GM19099 (cell line): ENCODE measurements around the gene LYRM2.

ENCODE experiments used
- POLR2A ChIP-seq: IDR thresholded peaks from 3 replicates; pipeline ENCODE4 v1.6.1; 2011; ENCODE audit warnings: low read depth; ENCODE audit not compliant: insufficient read length; ENCODE audit errors: extremely low read depth

LYRM2 gene

DNA sequence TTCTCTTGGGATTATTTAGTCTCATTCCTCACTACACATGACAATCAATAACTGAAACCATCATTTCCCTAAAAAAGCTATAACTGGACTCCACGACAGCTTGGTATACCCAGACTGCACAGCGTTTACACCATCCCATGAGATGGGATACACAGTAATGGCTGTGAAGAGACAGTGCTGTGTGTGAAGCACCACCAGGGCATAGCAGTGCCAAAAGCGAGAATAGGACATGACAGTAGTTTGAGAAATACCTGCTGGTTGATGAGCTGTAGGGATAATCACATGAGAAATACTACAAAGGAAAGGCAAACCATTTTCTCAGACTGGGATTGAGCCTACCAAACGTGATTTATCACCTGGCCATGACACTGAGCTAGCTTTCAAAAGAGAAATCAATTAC, 22.4 kb upstream of the LYRM2 start:
- TF ChIP-seq POLR2A = no peak

DNA sequence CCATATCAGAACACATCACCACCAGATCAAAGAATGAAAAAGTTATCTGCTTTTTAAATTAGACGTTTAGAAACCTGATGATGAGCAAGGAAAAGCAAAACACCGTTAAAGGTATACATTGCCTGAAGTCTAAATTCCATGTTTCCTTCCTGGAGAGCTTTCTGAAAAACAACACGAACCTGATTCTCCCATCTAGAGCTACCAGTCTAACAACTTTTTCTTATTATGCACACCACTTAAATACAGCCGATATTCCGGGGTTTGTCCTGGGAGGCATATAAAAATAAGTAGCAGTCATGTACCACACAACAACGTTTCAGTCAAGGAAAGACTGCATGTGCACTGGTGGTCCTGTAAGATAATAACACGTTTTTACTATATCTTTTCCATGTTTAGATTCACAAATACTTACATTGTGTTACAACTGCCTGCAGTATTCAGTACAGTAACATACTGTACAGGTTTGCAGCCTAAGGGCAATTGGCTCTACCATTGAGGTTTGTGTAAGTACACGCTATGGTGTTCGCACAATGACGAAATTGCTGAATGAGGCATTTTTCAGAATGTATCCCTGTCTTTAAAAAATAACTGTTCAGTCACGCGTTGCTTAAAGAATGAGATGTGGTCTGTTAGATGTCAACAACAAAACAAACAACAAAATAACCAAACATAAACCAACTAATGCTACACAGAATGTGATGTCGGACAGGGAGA, 19.1 kb upstream of the LYRM2 start:
- TF ChIP-seq POLR2A = no peak

DNA sequence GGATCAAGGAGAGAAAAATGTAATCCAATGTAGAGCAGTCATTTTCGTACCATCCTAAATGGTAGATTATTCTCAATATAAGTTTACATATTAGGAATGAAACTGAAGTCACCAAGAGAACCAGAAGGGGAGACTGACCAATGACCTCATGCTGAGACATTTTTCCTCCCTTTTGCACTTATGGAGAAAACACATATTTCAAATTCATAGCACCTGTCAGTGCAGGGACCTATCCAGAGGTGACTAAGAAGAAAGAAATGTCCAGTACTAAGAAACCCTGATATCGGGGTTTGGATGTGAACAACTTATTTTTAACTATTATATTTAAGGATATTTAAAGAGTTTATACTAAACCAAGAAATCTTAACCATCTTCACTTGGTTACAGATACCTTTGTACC, 16.6 kb upstream of the LYRM2 start:
- no peak for TF ChIP-seq POLR2A

DNA sequence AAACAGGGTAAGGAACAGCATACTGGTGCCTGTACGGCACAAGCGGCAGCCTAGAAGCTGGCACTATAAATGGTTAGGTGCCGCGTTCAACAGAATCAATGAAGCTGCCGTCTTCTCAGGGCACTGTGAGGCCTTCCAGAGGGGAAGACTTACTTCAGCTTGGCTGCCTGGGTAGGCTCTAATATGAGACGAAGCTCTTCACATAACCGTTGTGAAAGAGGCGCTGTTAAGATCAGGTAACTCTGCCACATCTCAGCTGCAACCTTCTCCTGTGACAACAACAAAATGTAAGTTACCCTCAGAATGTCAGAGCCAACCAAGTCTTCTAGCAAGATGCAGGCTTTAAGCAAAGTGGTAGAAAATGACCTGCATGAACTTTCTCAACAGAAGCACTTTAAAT, 12.0 kb upstream of the LYRM2 start:
- no peak for TF ChIP-seq POLR2A

DNA sequence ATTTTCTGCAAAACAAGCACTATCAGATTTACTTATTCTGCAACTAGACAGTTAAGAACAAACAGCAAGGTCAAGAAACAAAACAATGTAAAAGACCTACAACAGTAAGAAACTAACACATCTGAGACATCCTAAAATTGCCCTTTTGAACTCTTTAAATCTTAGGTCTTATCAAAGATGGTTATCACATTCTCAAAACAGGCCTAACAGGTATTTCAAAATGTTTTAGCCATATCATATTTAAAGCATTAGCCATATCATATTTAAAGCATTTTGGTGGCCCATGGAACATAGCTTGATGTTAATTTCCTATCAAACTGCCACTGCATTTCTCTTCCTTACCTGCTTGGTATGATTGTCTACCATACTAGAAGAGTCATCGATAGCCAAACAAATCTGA, 11.1 kb upstream of the LYRM2 start:
- no peak for TF ChIP-seq POLR2A

DNA sequence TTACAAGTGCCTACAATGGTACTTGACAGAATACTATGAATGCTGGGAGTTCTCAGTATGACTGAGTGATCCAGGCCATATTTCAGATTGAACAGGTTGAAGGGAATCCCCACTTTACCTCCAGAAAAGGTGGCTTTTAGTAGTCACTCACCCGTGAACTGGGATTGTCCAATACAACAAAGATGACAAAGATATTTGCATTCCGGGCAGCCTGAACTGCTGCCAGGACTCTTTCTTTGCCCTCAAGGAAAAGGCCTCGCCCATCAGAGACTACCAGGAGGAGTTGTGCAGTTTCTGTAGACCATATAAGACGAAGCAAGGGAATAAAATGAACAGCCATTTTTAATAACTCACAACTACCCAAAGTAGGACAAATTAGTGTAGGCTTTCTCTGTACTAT, 6.3 kb upstream of the LYRM2 start:
- no peak for TF ChIP-seq POLR2A

DNA sequence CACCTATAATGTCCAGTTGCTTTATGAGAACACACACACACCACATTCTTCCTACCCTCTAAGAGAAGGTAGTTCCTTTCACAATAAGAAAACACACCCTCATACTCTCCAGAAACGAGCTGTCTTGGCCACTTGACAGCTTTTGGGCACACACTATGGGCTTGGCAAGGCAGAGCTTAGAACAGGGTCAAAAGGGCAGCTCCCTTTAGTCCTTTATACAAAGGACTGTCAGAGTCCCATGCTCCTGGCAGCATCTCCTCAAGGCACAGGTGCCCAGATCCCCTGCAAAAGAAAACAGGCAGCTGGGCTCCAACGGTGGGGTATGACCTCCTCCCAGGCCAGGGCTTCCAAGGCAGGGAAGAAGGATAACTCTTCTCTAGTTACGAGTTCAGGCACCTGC, 4.9 kb upstream of the LYRM2 start:
- no peak for TF ChIP-seq POLR2A

DNA sequence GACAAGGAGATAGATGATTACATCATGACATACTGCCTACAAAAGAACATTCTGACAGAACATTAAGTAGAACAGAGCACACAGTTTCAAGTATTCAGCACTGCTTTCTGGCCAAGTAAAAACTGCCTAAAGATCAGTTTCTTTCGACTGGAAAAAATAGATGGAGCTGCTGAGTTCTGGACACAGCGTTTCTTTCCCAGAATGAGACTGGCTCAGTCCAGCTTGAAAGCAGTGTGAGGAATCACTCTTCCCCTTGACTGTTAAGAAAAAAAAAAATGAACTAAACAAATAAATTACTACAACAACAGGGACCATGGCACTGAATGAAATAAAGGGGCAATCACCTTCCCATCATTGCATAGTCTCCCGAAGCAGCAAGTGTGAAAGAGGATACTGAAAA, 4.4 kb upstream of the LYRM2 start:
- TF ChIP-seq POLR2A = no peak

DNA sequence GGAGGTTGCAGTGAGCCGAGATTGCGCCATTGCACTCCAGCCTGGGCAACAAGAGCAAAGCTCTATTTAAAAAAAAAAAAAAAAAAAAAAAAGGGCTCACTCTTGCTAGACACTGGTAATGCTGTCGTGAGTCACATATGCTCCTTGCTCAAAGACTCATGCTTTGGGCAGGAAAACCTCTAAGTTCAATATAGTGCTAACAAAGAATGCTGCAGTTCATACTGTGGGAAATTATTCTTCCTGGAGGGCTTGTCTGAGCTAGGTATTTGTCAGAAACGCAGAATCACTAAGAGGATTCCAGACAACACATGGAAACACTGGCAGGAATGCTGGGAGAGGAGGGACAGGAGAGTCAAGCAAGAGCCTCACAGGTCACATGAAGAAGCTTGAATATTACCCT, 2.3 kb upstream of the LYRM2 start:
- no peak for TF ChIP-seq POLR2A

DNA sequence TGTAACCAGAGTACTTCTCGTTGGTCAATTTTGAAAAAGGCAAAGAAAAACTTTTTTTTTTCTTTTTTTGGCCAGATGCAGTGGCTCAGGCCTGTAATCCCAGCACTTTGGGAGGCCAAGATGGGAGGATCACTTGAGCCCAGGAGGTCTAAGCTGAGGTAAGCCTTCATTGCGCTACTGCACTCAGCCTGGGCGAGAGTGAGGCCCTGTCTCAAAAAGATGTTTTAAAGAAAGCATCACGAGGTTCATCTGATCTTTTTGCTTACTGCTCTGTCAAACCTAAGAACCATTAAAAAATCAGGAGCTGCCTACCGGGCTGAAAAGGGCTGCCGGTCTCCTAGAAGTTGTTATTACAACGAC, 607 bp downstream of the LYRM2 start:
- TF ChIP-seq POLR2A = no peak

DNA sequence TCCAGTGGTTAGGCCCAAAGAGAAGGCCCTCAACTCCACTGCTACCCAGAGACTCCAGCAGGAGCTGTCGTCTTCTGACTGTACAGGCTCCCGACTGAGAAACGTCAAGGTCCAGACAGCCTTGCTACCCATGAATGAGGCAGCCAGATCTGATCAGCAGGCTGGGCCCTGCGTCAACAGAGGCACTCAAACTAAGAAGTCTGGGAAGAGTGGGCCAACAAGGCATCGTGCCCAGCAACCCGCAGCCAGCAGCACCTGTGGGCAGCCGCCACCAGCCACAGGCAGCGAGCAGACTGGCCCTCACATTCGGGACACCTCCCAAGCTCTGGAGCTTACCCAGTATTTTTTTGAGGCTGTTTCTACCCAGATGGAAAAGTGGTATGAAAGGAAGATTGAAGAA, 8.1 kb downstream of the LYRM2 start:
- no peak for TF ChIP-seq POLR2A

DNA sequence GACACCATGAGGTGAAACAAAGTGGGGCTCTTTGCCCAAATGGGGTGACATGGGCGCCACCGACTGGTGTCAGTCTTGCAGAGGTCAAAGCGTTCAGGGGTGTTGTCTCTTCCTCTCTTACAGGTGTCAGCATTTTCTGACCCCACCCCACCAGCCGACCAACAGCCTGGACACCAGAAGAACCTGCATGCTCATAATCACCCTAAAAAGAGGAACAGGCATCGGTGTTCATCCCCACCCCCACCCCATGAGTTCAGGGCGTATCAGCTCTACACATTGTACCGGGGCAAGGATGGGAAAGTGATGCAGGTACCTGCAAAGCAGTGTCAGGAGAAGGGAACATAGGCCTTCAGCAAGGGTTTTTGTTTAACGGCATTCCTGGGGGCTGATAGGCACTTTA, 14.8 kb downstream of the LYRM2 start:
- TF ChIP-seq POLR2A = no peak

DNA sequence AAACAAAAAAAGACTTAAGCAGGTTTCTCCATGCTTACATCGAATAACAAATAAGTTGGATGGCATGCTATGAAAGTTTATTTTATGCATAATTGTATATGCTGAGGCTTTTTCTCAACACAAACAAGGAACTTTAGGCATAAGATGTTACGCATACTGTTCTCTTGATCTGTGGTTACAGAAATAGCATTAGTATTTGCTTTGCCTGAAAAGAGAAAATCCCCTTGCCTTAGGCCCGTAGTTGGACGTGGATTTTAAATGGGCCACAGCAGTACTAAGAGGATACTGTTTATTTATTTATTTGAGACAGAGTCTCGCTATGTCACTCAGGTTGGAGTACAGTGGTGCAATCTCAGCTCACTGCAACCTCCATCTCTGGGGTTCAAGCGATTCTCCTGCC, 19.0 kb downstream of the LYRM2 start:
- TF ChIP-seq POLR2A = no peak

DNA sequence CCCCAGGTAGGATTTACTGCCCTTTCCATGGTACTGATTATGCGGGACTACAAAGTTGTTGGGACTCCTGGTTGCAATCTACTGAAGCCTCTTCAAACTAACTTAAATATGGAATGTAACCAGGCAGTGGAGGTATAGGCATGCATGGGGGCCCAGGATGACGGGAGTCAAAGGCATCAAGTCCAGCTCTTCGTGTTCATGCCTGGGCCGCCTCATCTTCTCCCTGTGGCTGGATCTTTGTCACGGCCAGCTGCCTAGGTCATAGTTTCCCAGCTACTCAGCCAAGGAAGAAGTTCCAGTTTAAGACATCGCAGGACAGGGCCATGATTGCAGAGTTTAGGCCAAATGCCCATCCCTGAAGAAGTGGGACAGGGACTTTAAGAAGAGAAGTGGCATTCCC, 20.5 kb downstream of the LYRM2 start:
- no peak for TF ChIP-seq POLR2A

DNA sequence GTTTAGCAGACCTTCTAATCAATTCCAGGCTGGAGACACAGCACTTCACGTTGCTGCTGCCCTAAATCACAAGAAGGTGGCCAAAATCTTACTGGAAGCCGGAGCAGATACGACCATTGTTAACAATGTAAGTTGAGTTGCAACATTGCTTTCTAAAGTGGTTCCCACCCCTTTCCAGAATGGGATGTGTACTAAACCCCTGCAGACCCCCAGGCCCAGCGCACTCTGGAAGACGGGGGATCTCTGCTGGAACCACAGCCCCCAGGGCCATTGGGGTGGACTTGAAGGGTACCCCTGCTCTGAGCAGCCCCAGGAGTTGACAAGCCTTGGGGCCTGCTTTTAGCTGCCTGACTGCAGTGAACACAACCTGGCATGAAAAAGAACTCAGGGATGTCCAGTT, 22.0 kb downstream of the LYRM2 start:
- TF ChIP-seq POLR2A = no peak

DNA sequence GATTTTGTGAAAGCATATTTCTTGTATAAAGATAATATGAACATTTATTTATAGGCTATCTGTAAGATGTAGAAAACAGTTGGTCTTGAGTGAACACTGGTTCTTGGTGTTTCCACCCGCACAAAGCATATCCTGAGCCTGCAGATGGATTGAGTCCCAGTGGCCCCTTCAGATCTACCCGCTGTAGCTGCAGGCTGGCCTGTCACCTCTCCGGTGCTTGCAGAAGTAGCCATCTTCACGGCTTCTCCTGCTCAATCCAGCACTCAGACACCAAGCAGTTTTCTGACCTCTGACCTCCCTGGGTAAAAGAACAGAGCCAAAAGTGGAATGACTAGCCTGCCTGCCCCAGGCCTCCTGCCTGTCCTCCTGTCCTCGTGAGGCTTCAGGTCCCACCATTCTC, 22.7 kb downstream of the LYRM2 start:
- TF ChIP-seq POLR2A = no peak

DNA sequence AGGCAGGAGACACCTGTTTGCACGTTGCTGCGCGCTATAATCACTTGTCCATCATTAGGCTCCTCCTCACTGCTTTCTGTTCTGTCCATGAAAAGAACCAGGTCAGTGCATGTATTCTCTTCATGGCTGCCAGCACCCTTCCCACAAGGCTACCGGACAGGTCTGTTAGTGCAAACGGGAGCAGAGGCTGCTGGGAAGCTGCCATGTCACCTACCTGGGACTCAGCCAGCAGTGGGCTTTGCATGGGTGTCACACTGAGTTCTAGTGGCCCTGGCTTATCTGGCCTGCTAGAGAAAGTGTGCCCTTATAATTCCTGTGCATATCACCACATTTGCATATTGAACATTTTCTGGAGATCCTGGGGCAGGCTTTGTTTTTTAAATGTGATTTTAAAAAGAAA, 24.8 kb downstream of the LYRM2 start:
- no peak for TF ChIP-seq POLR2A
